ENCODE measurements around the gene FBXL2.

FBXL2 gene

DNA sequence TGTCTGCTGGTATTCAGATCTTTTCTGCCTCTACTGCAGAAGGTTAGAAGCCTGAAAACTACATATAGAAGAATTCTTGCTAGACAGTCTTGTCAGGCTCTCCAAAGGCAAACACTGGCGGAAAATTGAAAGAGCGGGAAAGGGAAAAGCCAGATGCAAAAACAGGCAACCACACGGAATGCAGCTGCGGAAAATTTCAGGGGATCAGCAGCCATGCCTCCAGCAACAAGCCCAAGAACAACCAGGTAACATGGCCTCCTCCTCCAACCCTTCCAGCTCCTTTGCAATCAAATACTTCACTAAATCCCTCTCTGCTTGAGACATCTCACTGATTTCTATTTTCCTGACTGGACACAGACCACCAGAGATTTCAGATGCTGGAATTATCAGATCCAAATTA is 153.3 kb downstream of the FBXL2 start:
- no peak for DNase-seq

DNA sequence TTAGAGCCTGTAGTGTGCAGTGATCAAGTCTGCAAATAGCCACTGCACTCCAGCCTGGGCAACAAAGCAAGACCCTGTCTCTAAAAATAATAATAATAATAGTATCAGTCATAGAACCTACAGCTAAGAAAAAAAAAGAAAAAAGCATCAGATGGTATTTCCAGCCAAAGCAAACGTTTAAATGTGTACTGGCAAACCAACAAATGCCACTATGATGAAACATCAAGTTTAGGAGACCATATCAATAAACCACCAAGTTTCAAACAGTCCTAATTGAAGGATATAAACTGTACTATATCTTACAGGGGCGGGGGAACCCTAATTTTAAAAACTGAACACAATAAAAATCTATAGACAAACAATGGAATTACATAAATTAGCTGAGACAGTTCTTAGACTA is 156.6 kb downstream of the FBXL2 start:
- DNase-seq, result no peak
